Stimulated activated naive CD8-positive, alpha-beta T cell treated with anti-CD3 and anti-CD28 coated beads, Interleukin-15, Interleukin-2, amounts not matched to agents 100 ng/mL and 50 ng/mL, for 24 hours (primary cell): Measurements from ENCODE around the gene MPHOSPH9.
"Not testable (repeated sequence)": the region's sequence is repeated elsewhere in the genome, so short reads cannot be mapped to it uniquely, and the experiment has no call there.

Experiments used
- H3K27ac Mint-ChIP-seq: one replicate; pipeline ENCODE4 v1.8.0; 2021; ENCODE audit warnings: mild to moderate bottlenecking, mixed read lengths
- H3K27me3 Mint-ChIP-seq: one replicate; pipeline ENCODE4 v1.8.0; 2021; ENCODE audit warnings: mixed read lengths
- H3K36me3 Mint-ChIP-seq: one replicate; pipeline ENCODE4 v1.8.0; 2021; ENCODE audit warnings: low read depth, mixed read lengths
- H3K4me1 Mint-ChIP-seq: one replicate; pipeline ENCODE4 v1.8.0; 2021; ENCODE audit warnings: low read depth, mixed read lengths
- H3K4me3 Mint-ChIP-seq: one replicate; pipeline ENCODE4 v1.8.0; 2021; ENCODE audit warnings: mild to moderate bottlenecking, mixed read lengths
- H3K9me3 Mint-ChIP-seq: one replicate; pipeline ENCODE4 v1.8.0; 2021; ENCODE audit warnings: mixed read lengths

The MPHOSPH9 gene

DNA sequence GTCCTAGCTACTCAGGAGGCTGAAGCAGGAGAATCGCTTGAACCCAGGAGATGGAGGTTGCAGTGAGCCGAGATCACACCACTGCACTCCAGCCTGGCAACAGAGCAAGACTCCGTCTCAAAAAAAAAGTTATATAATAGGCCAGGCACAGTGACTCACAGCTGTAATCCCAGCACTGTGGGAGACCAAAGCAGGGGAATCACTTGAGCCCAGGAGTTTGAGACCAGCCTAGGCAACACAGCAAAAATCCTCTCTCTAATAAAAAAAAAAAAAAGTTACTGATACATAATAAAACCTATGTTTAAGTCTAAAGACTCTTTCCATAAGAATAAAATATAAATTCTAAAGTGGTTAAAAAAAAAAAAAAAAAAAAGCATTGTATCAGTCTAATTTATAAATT, 26.1 kb downstream of the MPHOSPH9 start:
- not testable (repeated sequence) for H3K9me3 Mint-ChIP-seq, H3K4me1 Mint-ChIP-seq, H3K4me3 Mint-ChIP-seq, H3K27me3 Mint-ChIP-seq, H3K27ac Mint-ChIP-seq
- peaks cover 51% of the 10 kb centered on the region for H3K36me3 Mint-ChIP-seq

- peaks cover 22% of the 10 kb centered on the region for H3K4me1 Mint-ChIP-seq
- H3K9me3 Mint-ChIP-seq, result no peaks in the 10 kb centered on the region
- H3K27me3 Mint-ChIP-seq, result no peaks in the 10 kb centered on the region
- H3K36me3 Mint-ChIP-seq, result peaks cover 63% of the 10 kb centered on the region
- no peak overlapping the region for H3K4me3 Mint-ChIP-seq
- H3K27ac Mint-ChIP-seq, result peak overlapping the region; percentile 80
These were observed 32.5 kb downstream of the MPHOSPH9 start for GRCh38 chr12:123200414-123200813.

DNA sequence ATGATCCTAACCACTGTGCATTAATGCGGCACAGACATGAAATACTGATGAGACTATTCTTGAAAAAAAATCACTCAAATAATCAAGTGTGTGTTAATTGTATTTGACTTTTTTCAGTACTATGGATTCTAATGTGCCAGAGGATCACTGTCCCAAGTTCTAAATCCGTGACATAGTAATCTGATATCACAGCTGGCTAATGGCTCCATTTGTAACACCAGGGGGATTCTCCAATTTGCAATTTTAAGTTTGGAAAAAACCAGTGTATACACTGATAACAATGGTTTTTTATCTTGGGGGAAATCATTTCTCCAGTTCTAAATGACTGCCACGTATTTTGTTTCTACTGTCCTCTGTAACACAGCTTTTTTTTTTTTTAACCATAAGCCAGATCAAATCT, 33.0 kb downstream of the MPHOSPH9 start:
- Mint-ChIP-seq H3K36me3 (peaks cover 62% of the 10 kb centered on the region), H3K27me3 (no peaks in the 10 kb centered on the region), H3K27ac (peak overlapping the region; percentile 80), H3K9me3 (no peaks in the 10 kb centered on the region), H3K4me1 (peaks cover 22% of the 10 kb centered on the region), H3K4me3 (no peak overlapping the region)

DNA sequence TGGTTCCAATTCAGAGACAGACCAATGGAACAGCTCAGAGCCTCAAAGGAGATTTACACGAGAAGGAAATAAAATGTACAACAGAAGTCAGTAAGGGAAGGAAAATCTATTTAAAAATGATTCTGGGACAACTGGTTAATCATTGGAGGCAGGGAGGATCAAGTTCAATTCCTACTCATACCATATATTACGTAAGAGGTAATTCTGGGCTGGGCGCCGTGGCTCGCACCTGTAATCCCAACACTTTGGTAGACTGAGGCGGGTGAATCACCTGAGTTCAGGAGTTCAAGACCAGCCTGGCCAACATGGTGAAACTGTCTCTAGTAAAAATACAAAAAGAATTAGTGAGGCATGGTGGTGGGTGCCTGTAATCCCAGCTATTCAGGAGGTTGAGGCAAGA, 45.3 kb downstream of the MPHOSPH9 start:
- Mint-ChIP-seq H3K4me3 (no peak overlapping the region), H3K36me3 (peaks cover 56% of the 10 kb centered on the region), H3K27ac (no peak overlapping the region), H3K9me3 (no peaks in the 10 kb centered on the region), H3K27me3 (no peaks in the 10 kb centered on the region), H3K4me1 (no peaks in the 10 kb centered on the region)

DNA sequence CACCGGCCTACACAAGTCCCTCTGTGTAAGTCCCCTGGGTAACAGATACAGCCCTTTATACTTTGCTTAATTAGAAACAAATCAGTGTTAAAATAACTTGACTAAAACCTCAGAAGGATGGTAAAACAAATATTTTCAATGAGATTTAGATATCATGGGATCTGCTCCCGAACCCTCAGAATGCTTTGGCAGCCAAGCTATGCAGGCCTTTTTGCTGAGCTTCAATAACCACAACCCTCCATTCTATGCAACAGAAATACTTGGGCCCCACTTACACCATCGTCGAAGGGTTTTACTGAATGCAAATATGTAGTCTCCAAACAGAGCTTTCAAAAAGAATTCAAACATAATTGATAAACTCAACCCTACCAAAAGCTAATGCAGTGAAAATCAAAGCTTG, 52.8 kb downstream of the MPHOSPH9 start:
- Mint-ChIP-seq H3K9me3 (no peaks in the 10 kb centered on the region), H3K27ac (no peak overlapping the region), H3K4me1 (no peaks in the 10 kb centered on the region), H3K36me3 (peaks cover 46% of the 10 kb centered on the region), H3K27me3 (no peaks in the 10 kb centered on the region), H3K4me3 (no peak overlapping the region)

GRCh38 chr12:123171967-123172366, 61.0 kb downstream of the MPHOSPH9 start:
- H3K4me3 Mint-ChIP-seq, result no peak overlapping the region
- H3K36me3 Mint-ChIP-seq, result peaks cover 43% of the 10 kb centered on the region

GRCh38 chr12:123167329-123167728, 65.6 kb downstream of the MPHOSPH9 start:
- Mint-ChIP-seq H3K4me1 (peaks cover 5% of the 10 kb centered on the region), H3K4me3 (no peak overlapping the region), H3K27me3 (no peaks in the 10 kb centered on the region), H3K36me3 (peaks cover 48% of the 10 kb centered on the region), H3K27ac (no peak overlapping the region), H3K9me3 (no peaks in the 10 kb centered on the region)

More at GRCh38 chr12:123171967-123172366, 61.0 kb downstream of the MPHOSPH9 start:
- Mint-ChIP-seq H3K27me3 (no peaks in the 10 kb centered on the region), H3K27ac (no peak overlapping the region), H3K9me3 (no peaks in the 10 kb centered on the region), H3K4me1 (peaks cover 5% of the 10 kb centered on the region)

DNA sequence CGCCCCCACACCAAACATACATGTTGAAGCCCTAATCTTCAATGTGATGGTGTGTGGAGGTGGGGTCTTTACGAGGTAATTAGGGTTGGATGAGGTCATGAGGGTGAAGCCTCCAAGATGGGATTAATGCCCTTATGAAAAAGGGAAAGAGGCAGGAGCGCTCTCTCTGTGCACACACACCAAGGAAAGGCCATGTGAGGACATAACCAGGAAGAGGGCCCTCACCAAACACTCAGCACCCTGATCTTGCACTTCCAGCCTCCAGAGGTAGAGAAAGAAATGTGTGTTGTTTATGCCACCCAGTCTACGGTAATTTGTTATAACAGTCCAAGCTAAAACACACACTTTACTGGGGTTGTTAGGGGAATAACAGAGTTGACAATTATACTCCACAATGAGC, 67.4 kb downstream of the MPHOSPH9 start:
- Mint-ChIP-seq H3K27ac (no peak overlapping the region), H3K4me1 (peaks cover 5% of the 10 kb centered on the region), H3K36me3 (peaks cover 46% of the 10 kb centered on the region), H3K27me3 (no peaks in the 10 kb centered on the region), H3K4me3 (no peak overlapping the region), H3K9me3 (no peaks in the 10 kb centered on the region)

GRCh38 chr12:123164710-123165261, 68.2 kb downstream of the MPHOSPH9 start:
- peaks cover 48% of the 10 kb centered on the region for H3K36me3 Mint-ChIP-seq
- no peaks in the 10 kb centered on the region for H3K27me3 Mint-ChIP-seq
- H3K4me3 Mint-ChIP-seq, result no peak overlapping the region
- H3K27ac Mint-ChIP-seq, result no peak overlapping the region
- no peaks in the 10 kb centered on the region for H3K9me3 Mint-ChIP-seq
- H3K4me1 Mint-ChIP-seq, result peaks cover 5% of the 10 kb centered on the region

DNA sequence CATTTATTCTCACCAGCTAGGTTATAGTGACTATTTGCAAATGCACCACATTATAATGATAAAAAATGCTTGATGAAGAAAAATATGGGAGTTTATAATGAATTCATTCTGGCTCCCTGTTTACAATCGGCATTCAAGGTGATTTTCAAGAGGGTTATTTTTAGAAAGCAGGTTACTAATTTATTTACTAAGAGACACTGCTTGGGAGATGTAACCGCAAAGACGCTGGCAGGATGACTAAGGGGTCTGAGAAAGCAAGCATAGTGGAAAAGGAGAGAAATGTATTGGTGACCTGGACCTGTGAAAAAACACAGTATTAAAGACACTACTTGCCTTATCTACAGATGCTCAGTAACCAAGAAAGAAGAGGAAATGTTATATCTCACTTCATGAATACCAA, 68.7 kb downstream of the MPHOSPH9 start:
- Mint-ChIP-seq H3K4me1 (peaks cover 5% of the 10 kb centered on the region), H3K27me3 (no peaks in the 10 kb centered on the region), H3K9me3 (no peaks in the 10 kb centered on the region), H3K27ac (no peak overlapping the region), H3K4me3 (no peak overlapping the region), H3K36me3 (peaks cover 48% of the 10 kb centered on the region)

- no peaks in the 10 kb centered on the region for H3K4me1 Mint-ChIP-seq
- no peaks in the 10 kb centered on the region for H3K27me3 Mint-ChIP-seq
- H3K9me3 Mint-ChIP-seq, result no peaks in the 10 kb centered on the region
- H3K27ac Mint-ChIP-seq, result no peak overlapping the region
- H3K4me3 Mint-ChIP-seq, result no peak overlapping the region
- H3K36me3 Mint-ChIP-seq, result peaks cover 43% of the 10 kb centered on the region
These were observed 69.7 kb downstream of the MPHOSPH9 start for GRCh38 chr12:123163227-123163626.

- no peaks in the 10 kb centered on the region for H3K9me3 Mint-ChIP-seq
- no peaks in the 10 kb centered on the region for H3K4me1 Mint-ChIP-seq
- peaks cover 42% of the 10 kb centered on the region for H3K36me3 Mint-ChIP-seq
- H3K27ac Mint-ChIP-seq, result no peak overlapping the region
- H3K27me3 Mint-ChIP-seq, result no peaks in the 10 kb centered on the region
- no peak overlapping the region for H3K4me3 Mint-ChIP-seq
These were observed 72.0 kb downstream of the MPHOSPH9 start for GRCh38 chr12:123160801-123161487.

DNA sequence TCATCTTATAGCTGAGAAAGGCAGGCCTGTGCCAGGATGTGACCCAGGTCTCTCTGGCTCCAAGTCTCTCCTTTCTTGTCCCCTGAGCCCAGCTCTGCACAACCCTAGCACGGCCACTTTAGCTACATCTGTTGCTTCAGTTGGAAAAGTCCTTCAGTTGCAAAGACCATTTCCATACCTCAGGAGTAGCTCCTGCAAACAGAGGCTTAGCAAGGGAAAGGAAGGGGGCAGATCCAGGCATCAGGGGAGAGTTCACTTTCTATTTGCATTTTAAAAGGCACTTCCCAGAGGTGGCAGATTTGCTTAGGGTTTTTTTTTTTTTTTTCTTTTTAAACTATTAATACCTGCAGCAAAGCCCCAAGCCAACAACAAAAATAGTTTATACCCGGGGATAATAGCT, 79.0 kb downstream of the MPHOSPH9 start:
- Mint-ChIP-seq H3K27ac (no peak overlapping the region), H3K4me3 (no peak overlapping the region), H3K9me3 (no peaks in the 10 kb centered on the region), H3K4me1 (peaks cover 23% of the 10 kb centered on the region), H3K36me3 (peaks cover 22% of the 10 kb centered on the region), H3K27me3 (no peaks in the 10 kb centered on the region)

- peak overlapping the region; percentile 82 for H3K4me3 Mint-ChIP-seq
These were observed 80.1 kb downstream of the MPHOSPH9 start for GRCh38 chr12:123152833-123153232.

GRCh38 chr12:123151457-123152454, 81.2 kb downstream of the MPHOSPH9 start:
- Mint-ChIP-seq H3K9me3 (no peaks in the 10 kb centered on the region), H3K27me3 (no peaks in the 10 kb centered on the region), H3K27ac (peak overlapping the region; percentile 86), H3K4me3 (peak overlapping the region; percentile 82), H3K36me3 (peaks cover 18% of the 10 kb centered on the region), H3K4me1 (peaks cover 31% of the 10 kb centered on the region)

More at GRCh38 chr12:123152833-123153232, 80.1 kb downstream of the MPHOSPH9 start:
- no peaks in the 10 kb centered on the region for H3K27me3 Mint-ChIP-seq
- peaks cover 22% of the 10 kb centered on the region for H3K36me3 Mint-ChIP-seq
- no peaks in the 10 kb centered on the region for H3K9me3 Mint-ChIP-seq
- no peak overlapping the region for H3K27ac Mint-ChIP-seq
- H3K4me1 Mint-ChIP-seq, result peaks cover 31% of the 10 kb centered on the region
